NT2/D1 (cell line): ENCODE data around the gene HOXA10.
A peak's percentile ranks its signal among the peaks of the same experiment; 100 is the strongest.

ENCODE experiments used
- SUZ12 ChIP-seq: IDR thresholded peaks from 2 replicates; pipeline ENCODE4 v1.6.1; 2011; ENCODE audit not compliant: insufficient read length, insufficient read depth; ENCODE audit errors: extremely low read depth
- YY1 ChIP-seq: IDR thresholded peaks from 2 replicates; pipeline ENCODE4 v1.6.1; 2011; ENCODE audit not compliant: insufficient read length, insufficient read depth
- ZNF274 ChIP-seq: IDR thresholded peaks from 2 replicates; pipeline ENCODE4 v1.6.1; 2011; ENCODE audit warnings: mild to moderate bottlenecking, low read depth, low read length

- TF ChIP-seq YY1 (no peak), ZNF274 (no peak), SUZ12 (peak; percentile 61)
Observed at GRCh38 chr7:27164367-27165088, 9.6 kb downstream of the HOXA10 start.
